GM19328 (cell line): ENCODE results near the gene LMLN.
"Not testable (repeated sequence)": the region's sequence is repeated elsewhere in the genome, so short reads cannot be mapped to it uniquely, and the experiment has no call there.

Experiments
- ATAC-seq: cut with Tn5 transposase; IDR thresholded peaks from one replicate; pipeline ENCODE4 v1.9.1; 2021; ENCODE audit warnings: mild to moderate bottlenecking, moderate library complexity; ENCODE audit not compliant: unreplicated experiment

Gene LMLN

DNA sequence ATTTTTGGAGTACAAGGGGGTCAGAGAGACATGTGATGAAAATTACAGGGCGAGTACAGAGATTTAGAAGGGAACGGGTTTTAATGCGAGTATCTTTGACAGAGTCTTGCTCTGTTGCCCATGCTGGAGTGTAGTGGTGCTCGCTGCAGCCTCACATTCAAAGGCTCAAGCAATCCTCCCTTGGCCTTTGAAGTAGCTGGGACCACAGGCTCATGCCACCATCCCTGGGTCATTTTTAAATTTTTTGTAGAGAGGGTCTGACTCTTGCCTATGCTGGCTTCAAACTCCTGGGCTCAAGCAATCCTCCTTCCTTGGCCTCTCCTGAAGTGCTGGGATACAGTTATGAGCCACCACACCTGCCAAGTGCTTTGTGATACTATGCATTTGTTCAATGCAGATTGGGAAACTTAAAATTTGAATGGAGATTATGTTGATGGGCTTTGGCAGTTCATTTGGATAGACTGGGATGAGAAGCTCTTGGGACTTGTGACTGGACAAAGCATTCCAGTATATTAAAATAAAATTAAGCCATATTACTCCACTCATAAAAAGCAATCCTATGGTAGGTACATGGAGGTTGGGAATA, 4.0 kb upstream of the LMLN start:
- ATAC-seq = no peak

DNA sequence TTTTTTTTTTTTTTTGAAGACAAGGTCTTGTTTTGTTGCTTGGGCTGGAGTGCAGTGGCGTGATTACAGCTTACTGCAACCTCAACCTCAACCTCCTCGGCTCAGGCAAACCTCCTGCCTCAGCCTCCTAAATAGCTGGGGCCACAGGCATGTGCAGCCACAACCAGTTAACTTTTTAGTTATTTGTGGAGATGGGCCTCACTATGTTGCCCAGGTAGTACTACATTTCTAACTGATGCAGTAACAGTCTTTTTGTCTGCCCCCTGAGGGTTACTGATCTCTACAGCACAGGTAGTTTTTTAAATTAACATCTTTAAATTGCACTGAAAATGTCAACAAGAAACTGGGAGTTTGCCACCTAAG, 3.4 kb upstream of the LMLN start:
- no peak for ATAC-seq

DNA sequence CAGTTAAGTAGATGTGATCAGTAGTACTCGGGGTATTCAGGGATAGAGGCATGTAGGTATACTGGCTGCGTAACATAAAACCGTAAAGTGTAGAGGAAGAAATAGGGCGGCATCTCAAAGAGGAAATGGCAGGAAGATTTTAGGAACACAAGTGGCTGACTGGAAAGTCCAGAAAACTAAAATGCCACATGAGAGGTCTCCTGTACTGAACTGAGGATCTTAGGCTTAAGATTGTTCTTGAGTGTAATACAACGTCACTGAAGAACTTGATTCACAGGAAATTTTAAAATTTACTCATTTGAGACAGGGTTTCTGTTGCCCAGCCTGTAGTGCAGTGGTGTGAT, 2.3 kb upstream of the LMLN start:
- no peak for ATAC-seq

DNA sequence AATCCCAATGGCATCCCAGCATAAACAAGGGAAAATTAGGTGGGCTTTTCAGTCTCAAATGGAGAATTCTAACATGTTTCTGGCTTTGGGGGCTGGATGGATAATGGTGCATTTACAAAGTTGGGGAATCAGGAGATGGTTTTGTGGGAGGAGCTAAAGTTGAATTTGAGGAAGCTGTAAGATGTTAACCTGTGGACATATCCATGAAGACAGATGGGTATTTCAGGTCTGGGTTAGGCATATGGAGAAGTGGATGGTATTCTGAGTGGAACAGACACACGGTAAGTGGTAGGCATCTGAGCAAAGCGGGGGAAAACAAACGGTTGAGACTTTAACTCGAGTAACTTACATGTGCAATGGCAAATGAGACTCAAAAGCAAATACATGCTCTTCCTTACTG, 1.7 kb upstream of the LMLN start:
- no peak for ATAC-seq

DNA sequence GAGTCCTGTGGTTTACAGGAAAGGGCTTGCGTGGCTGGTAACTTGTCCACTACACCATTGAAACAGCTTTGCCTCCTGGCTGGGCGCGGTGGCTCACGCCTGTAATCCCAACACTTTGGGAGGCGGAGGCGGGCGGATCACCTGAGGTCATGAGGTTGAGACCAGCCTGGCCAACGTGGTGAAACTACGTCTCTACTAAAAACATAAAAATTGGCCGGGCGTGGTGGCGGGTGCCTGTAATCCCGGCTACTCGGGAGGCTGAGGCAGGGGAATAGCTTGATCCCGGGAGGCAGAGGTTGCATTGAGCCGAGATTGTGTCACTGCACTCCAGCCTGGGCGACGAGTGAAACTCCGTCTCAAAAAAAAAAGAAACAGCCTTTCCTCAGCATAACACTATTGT, 1.2 kb upstream of the LMLN start:
- not testable (repeated sequence) for ATAC-seq

DNA sequence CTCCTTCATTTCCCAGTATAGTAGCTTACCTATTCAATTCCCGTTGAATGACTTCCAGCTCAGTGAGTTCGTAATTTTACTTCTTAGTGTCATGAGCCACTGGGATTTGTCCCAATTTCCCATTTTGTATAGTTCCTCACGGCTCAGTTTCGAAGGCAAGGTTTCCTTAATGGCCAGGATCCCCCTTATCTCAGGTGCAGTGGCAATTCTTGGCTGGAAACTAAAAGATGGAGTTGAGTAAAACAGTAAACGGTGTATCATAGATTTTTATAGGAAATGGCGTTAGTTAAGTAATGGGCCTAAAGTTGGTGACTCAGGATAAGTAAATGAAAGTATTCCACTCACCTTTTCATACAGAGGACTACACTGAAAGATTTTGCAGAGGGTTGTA, 522 bp upstream of the LMLN start:
- no peak for ATAC-seq

DNA sequence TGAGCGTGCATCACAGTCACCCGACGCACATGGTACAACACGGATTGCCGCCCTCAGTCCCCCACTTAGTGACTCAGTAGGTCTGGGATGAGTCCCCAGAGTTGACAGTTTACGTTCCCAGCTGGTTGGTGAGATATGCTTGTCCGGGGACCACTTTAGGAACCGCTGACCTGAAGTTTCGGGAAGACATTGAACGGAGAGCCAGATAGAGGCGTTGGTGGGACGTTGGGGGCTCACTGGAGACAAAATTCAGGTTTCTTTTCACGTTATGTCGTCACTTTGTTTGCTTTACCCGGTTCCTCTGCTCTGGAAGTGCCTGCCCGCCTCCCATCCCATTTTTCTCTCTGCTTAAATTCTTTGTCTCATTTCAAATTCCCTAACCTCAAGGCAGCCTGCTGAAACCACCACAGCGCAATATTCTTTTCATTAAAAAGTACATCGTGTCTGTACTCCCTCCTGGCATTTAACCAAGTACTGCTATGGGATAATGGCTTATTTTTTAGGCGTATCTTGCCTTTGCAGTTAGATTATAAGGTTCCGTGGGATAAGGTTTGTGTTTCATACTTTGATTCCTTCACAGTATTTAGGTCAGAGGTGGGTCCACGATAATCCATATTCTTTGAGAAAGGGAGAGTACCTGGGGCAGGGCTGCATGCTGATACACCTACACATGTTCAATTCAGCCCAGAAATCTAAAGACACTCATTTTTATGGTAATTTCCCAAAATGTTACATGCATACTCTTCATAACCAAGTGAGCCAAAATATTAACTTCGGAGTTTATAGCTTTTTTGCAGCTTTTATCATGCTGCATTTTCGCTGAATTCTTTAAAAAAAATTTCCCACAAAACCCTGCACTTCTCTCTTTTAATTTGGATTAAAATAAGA, 921 bp downstream of the LMLN start:
- ATAC-seq = no peak

DNA sequence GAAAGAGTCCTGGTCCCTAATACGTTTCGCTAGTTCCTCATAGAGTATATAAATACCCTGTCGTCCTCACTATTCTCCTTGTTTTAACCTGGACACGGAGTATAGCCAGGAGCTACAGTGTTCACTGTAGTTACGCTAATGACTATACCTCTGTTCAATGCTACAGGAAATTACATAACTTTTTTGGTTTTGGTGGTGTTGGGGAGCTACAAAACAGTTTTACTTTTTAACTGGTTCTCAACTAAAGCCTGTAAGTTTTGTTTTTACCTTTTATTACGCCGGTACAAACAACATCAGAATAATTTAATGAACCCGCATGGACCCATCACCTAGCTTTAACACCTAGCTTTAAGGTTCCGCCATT, 1.5 kb downstream of the LMLN start:
- no peak for ATAC-seq

DNA sequence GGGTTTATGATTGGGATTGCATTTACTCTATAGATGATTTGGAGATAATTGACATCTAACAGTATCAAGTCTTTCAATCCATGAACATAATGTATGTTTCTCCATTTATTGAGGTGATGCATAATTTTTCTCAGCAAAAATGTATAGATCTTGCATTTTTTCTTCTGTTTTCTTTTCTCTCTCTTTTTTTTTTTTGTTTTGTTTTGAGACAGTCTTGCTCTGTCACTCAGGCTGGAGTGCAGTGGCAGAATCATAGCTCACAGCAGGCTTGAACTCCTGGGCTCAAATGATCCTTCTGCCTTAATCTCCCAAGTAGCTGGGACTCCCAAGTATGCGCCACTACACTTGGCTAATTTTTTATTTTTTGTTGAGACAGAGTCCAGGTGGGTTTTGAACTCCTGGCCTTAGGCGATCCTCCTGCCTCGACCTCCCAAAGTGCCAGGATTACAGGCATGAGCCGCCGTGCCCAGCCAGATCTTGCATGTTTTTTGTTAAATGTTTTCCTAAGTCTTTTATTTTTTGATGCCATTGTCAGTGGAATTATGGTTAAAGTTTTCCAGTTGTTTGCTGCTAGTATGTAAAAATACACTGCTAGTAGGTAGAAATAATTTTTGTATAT, 3.1 kb downstream of the LMLN start:
- no peak for ATAC-seq

DNA sequence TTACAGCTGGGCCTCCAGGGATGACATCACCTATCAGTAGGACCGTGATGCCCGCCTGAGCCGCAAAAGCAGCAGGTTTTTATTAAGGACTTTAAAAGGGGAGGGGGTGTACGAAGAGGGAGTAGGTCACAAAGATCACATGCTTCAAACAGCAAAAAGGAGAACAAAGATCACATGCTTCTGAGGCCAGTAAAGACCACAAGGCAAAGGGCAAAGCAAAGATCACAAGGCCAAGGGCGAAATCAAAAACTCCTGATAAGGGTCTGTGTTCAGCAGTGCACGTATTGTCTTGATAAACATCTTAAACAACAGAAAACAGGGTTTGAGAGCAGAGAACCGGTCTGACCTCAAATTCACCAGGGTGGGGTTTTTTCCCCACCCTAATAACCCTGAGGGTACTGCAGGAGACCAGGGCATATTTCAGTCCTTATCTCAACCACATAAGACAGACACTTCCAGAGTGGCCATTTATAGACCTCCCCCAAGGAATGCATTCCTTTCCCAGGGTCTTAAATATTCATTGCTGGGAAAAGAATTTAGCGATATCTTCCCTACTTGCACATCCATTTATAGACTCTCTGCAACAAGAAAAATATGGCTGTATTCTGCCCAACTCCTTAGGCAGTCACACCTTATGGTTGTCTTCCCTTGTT, 7.4 kb downstream of the LMLN start:
- not testable (repeated sequence) for ATAC-seq

DNA sequence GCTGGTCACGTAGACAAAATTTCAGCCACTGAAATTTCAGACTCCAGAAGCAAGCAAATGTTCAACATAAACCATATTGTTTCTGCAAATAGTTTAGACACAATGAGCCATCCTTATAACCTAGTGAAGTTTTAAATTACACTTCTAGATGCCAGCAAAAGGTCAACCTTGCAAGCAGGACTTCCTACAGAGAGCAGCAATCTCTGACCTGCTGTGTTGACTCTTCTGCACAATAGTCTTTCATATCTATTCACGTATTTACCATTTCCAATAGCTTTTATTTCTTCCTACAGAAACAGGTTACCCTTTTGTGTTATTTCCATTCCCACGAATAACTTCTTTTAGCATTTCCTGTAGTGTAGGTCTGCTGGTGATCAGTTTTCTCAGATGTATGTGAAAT, 10.6 kb downstream of the LMLN start:
- no peak for ATAC-seq

DNA sequence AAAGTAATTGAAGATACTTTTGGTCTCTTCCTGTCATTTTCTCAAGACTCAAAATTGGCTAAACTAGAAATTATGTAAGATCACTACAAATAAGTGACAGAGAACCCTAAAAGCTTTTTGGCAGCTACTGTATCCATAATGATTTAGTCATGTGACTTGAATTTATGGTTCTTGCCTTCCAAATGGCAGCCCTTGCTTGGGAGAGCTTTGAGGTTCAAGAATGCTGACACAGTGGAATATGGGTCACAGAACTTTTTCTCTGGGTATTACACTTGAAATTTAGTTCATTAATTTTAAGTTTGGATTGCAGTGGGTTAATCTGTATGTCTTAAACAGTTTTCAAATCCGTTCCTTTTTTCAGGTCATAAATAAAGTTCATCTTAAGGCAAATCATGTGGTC, 14.0 kb downstream of the LMLN start:
- no peak for ATAC-seq

DNA sequence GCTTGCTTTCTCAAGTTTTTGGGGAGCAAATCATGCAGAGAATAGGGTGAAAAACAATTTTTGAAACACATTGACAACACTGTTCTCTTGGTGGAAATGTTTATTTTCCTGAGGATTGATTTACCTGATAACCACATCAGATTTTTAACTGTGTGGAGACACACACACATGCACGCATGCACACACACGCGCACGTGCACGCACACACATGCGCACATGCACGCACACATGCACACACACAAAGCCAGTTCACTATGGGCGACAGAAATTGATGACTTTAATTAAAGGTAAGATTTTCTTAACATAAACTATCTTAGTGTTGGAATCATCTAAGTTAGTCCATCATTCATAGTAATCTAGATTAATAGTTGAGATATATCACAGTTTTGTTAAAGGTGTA, 15.3 kb downstream of the LMLN start:
- ATAC-seq = no peak

DNA sequence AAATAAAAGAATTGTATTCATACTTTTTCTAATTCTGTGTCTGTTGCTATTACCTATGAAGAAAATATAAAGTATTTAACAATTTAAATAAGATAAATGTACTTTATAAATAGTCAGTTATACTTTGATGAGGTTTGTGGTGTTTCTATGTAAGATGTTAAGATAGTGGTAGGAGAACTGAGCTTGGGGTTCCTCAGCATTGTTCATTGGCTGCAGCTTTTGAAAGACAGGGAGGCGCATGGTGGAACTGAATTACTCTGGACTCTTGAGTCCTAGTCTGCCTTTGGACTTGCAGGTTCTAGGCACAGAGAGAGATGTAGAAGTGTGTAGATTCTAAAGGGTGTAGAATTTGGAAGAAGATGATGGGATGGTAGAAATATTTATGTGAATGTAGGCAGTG, 23.1 kb downstream of the LMLN start:
- no peak for ATAC-seq

DNA sequence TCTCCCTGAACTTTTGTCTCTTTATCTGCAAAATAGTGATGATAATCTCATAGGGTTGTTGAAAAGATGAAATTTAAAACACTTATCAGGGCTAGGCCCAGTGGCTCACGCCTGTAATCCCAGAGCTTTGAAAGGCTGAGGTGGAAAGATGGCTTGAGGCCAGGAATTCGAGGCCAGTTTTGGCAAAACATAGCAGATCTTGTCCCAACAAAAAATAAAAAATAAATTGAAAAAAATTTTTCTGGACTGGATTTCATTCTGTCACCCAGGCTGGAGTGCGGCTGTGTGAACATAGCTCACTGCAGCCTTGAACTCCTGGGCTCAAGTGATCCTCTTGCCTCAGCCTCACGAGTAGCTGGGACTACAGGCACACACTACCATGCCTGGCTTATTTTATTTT, 29.6 kb downstream of the LMLN start:
- no peak for ATAC-seq

DNA sequence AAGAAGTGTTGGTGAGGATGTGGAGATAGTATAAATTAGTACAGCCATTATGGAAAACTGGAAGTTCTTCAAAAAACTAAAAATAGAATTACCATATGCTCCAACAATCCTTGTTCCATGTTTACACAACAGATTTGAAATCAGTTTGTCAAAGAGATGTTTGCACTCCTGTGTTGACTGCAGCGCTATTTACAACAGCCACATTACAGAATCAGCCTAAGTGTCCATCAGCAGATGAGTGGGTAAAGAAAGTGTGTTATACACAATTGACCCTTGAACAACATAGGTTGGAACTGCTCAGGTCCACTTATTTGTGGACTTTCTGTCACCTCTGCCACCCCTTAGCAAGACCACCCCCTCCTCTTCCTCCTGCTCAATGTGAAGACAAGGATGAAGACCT, 34.7 kb downstream of the LMLN start:
- ATAC-seq = no peak

DNA sequence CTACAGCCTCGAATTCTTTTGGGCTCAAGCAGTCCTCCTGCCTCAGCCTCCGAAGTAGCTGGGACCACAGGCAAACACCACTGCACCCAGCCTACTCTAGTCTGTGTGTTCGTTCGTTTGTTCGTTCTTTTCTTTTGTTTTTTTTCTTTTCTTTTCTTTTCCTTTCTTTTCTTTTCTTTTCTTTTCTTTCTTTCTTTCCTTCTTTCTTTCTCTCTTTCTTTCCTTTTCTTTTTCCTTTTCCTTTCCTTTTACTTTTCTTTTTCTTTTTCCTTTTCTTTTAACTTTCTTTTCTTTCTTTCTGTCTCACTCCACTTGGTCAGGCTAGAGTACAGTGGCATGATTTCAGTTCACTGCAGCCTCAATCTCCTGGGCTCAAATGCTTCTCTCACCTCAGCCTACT, 36.8 kb downstream of the LMLN start:
- no peak for ATAC-seq

DNA sequence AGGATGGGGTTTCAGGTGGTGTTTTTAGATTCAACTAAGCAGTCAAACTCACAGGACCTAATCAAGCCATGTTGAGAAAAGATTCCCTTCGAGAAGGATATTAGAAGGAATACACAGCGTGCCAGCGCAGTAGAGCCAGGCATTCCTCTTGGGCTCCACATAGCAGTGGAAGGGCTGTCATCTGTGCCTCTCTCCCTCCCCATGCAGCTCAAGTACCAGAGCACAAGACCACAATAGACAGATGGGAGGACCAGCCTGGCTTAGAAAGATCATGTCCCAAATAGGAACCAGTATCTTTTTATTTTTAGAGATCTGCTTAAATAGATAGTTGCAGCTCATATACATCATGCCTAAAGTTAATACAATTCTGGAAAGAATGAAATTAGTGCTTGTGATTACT, 37.9 kb downstream of the LMLN start:
- ATAC-seq = no peak

DNA sequence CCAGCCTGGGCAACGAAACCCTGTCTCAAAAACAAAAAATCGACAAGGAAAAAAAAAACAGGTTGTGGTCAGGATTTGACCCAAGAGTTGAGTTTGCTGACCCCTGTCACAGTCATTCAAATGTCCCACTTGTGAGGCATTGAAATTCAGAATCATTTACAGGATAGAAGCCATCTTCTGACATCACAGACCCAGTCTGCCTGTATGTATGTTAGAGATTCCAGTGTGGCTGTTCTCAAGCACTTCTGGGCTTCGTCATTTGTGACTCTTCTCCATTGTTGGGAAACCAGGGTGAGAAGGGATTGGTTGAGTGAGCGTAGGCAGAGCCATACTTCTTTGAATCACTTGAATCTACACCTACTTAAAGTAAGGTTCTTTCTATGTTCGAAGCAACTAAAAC, 57.1 kb downstream of the LMLN start:
- no peak for ATAC-seq

DNA sequence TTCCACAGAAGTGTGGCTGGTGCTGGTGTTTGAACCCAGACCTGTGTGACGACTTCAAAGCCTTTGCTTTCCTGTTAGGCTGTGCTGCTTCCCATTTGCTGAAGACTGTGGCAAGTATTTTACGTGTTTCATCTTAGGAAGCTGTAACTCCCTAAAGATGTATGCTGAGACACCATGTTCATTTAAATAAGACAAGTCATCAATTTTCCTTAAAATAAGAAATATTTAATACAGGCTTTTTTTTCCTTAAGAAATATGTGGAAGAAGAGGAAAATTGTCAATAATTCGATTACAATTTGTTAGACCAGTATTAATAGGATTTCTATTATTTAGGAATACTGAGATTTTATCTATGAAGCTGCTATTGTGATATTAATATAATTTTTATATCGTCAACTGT, 58.4 kb downstream of the LMLN start:
- no peak for ATAC-seq

DNA sequence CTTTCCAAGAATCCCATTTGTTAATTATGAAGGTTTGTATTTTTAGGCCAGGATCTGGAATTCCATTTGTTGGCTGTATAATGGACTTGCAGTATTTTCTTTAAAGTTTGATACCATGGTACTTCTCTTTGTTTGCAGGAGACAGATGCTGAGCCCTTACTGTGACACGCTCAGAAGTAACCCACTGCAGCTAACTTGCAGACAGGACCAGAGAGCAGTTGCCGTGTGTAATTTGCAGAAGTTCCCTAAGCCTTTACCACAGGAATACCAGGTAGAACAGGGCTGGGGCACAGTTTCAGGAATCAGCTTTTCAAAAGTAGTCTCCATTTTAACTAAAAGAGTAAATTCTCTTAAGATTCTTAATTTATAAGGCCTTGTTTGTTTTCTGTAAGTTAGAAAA, 59.1 kb downstream of the LMLN start:
- no peak for ATAC-seq

DNA sequence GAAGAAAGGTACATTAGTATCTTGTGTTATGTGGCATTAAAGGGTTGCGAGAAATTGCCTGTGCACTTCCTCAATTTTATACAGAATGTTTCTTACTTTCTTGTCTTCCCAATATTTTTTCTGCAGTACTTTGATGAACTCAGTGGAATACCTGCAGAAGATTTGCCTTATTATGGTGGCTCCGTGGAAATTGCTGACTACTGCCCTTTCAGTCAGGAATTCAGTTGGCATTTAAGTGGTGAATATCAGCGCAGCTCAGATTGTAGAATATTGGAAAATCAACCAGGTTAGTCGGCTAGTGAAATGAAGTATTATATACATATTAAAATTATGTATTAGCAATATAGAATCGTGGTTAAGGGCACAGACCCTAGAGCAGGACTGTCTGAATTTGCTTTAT, 61.3 kb downstream of the LMLN start:
- no peak for ATAC-seq
